Measurements from ENCODE around the gene ANXA8. TPM values are rescaled to one million over a fixed set of nuclear protein-coding genes. Genes with fewer than 3 reads are reported as not detected.

ANXA8 gene
- total and polyA plus RNA-seq, 2 donors = 7.7 to 14.3 TPM

GRCh38 chr10:47421057-47421952, 62.6 kb downstream of the ANXA8 start:
- Histone ChIP-seq H3K27ac (ENCODE audit: low read depth) (no peak overlapping the region), H3K4me1 (ENCODE audit: insufficient read depth) (no peaks in the 10 kb centered on the region), H3K36me3 (ENCODE audit: insufficient read depth) (no peaks in the 10 kb centered on the region), H3K4me3 (ENCODE audit: low read depth, low read length) (no peak overlapping the region)
- no peak for DNase-seq (ENCODE audit: extremely low spot score)
- 75% methylated on average over 7 of the region's 7 CpGs for WGBS

- DNase-seq (ENCODE audit: extremely low spot score) = no peak
- H3K27ac ChIP-seq (ENCODE audit: low read depth) = no peak overlapping the region
- H3K4me3 ChIP-seq (ENCODE audit: low read depth, low read length) = no peak overlapping the region
- WGBS = 81% methylated on average over 14 of the region's 14 CpGs
- H3K4me1 ChIP-seq (ENCODE audit: insufficient read depth) = no peaks in the 10 kb centered on the region
- H3K36me3 ChIP-seq (ENCODE audit: insufficient read depth) = no peaks in the 10 kb centered on the region
Observed at GRCh38 chr10:47420305-47421056, 63.4 kb downstream of the ANXA8 start.

- WGBS = 84% methylated on average over 2 of the region's 2 CpGs
- no peaks in the 10 kb centered on the region for H3K4me1 ChIP-seq (ENCODE audit: insufficient read depth)
- H3K27ac ChIP-seq (ENCODE audit: low read depth) = no peak overlapping the region
Observed at GRCh38 chr10:47419421-47419820, 64.5 kb downstream of the ANXA8 start.

GRCh38 chr10:47418966-47419365, 64.9 kb downstream of the ANXA8 start:
- WGBS = 86% methylated on average over 4 of the region's 4 CpGs
- Histone ChIP-seq H3K27ac (ENCODE audit: low read depth) (no peak overlapping the region), H3K4me1 (ENCODE audit: insufficient read depth) (no peaks in the 10 kb centered on the region), H3K36me3 (ENCODE audit: insufficient read depth) (no peaks in the 10 kb centered on the region), H3K4me3 (ENCODE audit: low read depth, low read length) (no peak overlapping the region)
- no peak for DNase-seq (ENCODE audit: extremely low spot score)

More at GRCh38 chr10:47419421-47419820, 64.5 kb downstream of the ANXA8 start:
- H3K4me3 ChIP-seq (ENCODE audit: low read depth, low read length) = no peak overlapping the region
- H3K36me3 ChIP-seq (ENCODE audit: insufficient read depth) = no peaks in the 10 kb centered on the region
- no peak for DNase-seq (ENCODE audit: extremely low spot score)

- Histone ChIP-seq H3K4me1 (ENCODE audit: insufficient read depth) (no peaks in the 10 kb centered on the region), H3K27ac (ENCODE audit: low read depth) (no peak overlapping the region), H3K36me3 (ENCODE audit: insufficient read depth) (no peaks in the 10 kb centered on the region), H3K4me3 (ENCODE audit: low read depth, low read length) (no peak overlapping the region)
- 91% methylated on average over 6 of the region's 6 CpGs for WGBS
- no peak for DNase-seq (ENCODE audit: extremely low spot score)
Observed at GRCh38 chr10:47418321-47418720, 65.6 kb downstream of the ANXA8 start.

Small RNA genes within 50 kb of the gene (small RNA-seq; reads per million reads assigned to genes)
- gene AL591684.3 (not detected), gene RNA5SP312 (not detected)

Other genes starting within 250 kb of the ANXA8 start
- gene GDF10, start 183.9 kb downstream of the ANXA8 start, total RNA-seq = 7.8 TPM
- gene GDF10, start 183.9 kb downstream of the ANXA8 start, polyA plus RNA-seq = 1.8 TPM
- gene GDF2, start 161.7 kb downstream of the ANXA8 start, total RNA-seq = not detected
- not detected for gene GDF2, start 161.7 kb downstream of the ANXA8 start, polyA plus RNA-seq
- not detected for gene RBP3, start 135.8 kb downstream of the ANXA8 start, total RNA-seq
- gene RBP3, start 135.8 kb downstream of the ANXA8 start, polyA plus RNA-seq = not detected
- gene ZNF488, start 99.8 kb downstream of the ANXA8 start, total RNA-seq = 0.63 TPM
- gene ZNF488, start 99.8 kb downstream of the ANXA8 start, polyA plus RNA-seq = 0.41 TPM
- gene FAM25G, start 7.6 kb upstream of the ANXA8 start, total RNA-seq = not detected
- gene FAM25G, start 7.6 kb upstream of the ANXA8 start, polyA plus RNA-seq = not detected
- 7.6 TPM for gene AGAP9, start 39.5 kb upstream of the ANXA8 start, total RNA-seq
- 4.8 TPM for gene AGAP9, start 39.5 kb upstream of the ANXA8 start, polyA plus RNA-seq

Measured in urinary bladder (tissue), 4 donors.